Smooth muscle cell (in vitro differentiated cells): Measurements from ENCODE around the gene FGFR3. TPM values are rescaled to one million over a fixed set of nuclear protein-coding genes. Genes with fewer than 3 reads are reported as not detected.

ENCODE experiments used
- DNase-seq: peaks from one replicate; lab custom pipeline; 2025; ENCODE audit not compliant: unreplicated experiment; lab: John Stamatoyannopoulos, UW
- H2AFZ ChIP-seq: fragments of 200-600 bp; sonication (generic); 2 replicates; pipeline ENCODE4 v1.6.0; 2016; ENCODE audit warnings: antibody characterized with exemption, low read depth, mild to moderate bottlenecking
- H3F3A ChIP-seq: fragments of 200-600 bp; sonication (generic); 2 replicates; pipeline ENCODE4 v1.6.0; 2017; ENCODE audit warnings: antibody characterized with exemption, low read depth
- H3K27ac ChIP-seq: fragments of 200-600 bp; sonication (generic); 2 replicates; pipeline ENCODE4 v1.5.1; 2016; ENCODE audit warnings: low read depth, mild to moderate bottlenecking
- H3K27me3 ChIP-seq: fragments of 200-600 bp; sonication (generic); 2 replicates; pipeline ENCODE4 v1.6.1; 2016; ENCODE audit warnings: low read depth, mild to moderate bottlenecking
- H3K36me3 ChIP-seq: fragments of 200-600 bp; sonication (generic); 2 replicates; pipeline ENCODE4 v1.5.1; 2016; ENCODE audit warnings: low read depth
- H3K4me1 ChIP-seq: fragments of 200-600 bp; sonication (generic); 2 replicates; pipeline ENCODE4 v1.5.1; 2016; ENCODE audit warnings: low read depth
- H3K4me2 ChIP-seq: fragments of 200-600 bp; sonication (generic); 2 replicates; pipeline ENCODE4 v1.6.0; 2016; ENCODE audit warnings: mild to moderate bottlenecking
- H3K4me3 ChIP-seq: fragments of 200-600 bp; sonication (generic); 2 replicates; pipeline ENCODE4 v1.5.1; 2016; ENCODE audit warnings: mild to moderate bottlenecking
- H3K79me2 ChIP-seq: fragments of 200-600 bp; sonication (generic); 2 replicates; pipeline ENCODE4 v1.6.0; 2016; ENCODE audit warnings: low read depth, mild to moderate bottlenecking
- H3K9ac ChIP-seq: fragments of 200-600 bp; sonication (generic); 2 replicates; pipeline ENCODE4 v1.6.0; 2016; ENCODE audit warnings: low read depth
- H3K9me3 ChIP-seq: fragments of 200-600 bp; sonication (generic); replicated peaks from 2 replicates; pipeline ENCODE4 v1.5.1; 2016; ENCODE audit warnings: low read depth
- H4K20me1 ChIP-seq: fragments of 200-600 bp; sonication (generic); 2 replicates; pipeline ENCODE4 v1.6.0; 2016; ENCODE audit warnings: low read depth
- WGBS: methylation state at CpG from one replicate; pipeline ENCODE4 v1.1.7; 2016; ENCODE audit warnings: low lambda C conversion rate; 5-methylcytosine and 5-hydroxymethylcytosine counted together
- polyA plus RNA-seq: library from polyadenylated mRNA; unstranded; fragments of >200 nt; fragmentation: Nextera tagmentation; extraction: Ambion mirVana; gene quantifications from 2 replicates; pipeline ENCODE4 v1.2.1, GENCODE V29; 2016
- total RNA-seq: library from RNA; depleted of rRNA; stranded (reverse); fragments of >200 nt; gene quantifications from 2 replicates; pipeline ENCODE4 v1.2.3, GENCODE V29; 2014
- TF ChIP-seq, protein P1 (sequence below): fragments of 200-600 bp; sonication (generic); IDR thresholded peaks from 2 replicates; pipeline ENCODE4 v1.5.1; 2017; ENCODE audit warnings: borderline replicate concordance, mild to moderate bottlenecking, antibody characterized with exemption; ENCODE audit not compliant: insufficient read depth, poor library complexity, severe bottlenecking

The FGFR3 gene
- total and polyA plus RNA-seq, 2 experiments from 2014 or later = 6.6 to 13.6 TPM

DNA sequence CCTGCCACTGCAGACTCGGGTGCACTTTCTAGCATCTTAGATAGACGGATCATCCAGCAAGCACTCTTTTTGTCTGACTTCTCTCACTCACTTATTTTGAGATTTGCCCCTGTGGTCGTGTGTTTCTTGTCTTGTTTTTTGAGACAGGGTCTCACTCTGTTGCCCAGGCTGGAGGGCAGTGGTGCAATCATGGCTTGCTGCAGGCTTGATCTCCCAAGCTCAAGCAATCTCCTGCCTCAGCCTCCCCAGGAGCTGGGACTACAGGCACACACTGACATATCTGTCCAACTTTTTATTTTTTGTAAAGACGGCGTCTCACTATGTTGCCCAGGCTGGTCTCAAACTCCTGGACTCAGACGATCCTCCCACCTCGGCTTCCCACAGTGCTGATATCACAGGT lies 26.7 kb downstream of the FGFR3 start:
- Histone ChIP-seq H2AFZ (no peak overlapping the region), H3K4me3 (no peak overlapping the region), H3K9me3 (no peaks in the 10 kb centered on the region), H3K4me2 (no peak overlapping the region), H4K20me1 (no peaks in the 10 kb centered on the region), H3K36me3 (peaks cover 8% of the 10 kb centered on the region), H3K27me3 (no peaks in the 10 kb centered on the region), H3K4me1 (no peaks in the 10 kb centered on the region), H3K79me2 (no peaks in the 10 kb centered on the region), H3K9ac (no peak overlapping the region), H3F3A (no peaks in the 10 kb centered on the region), H3K27ac (no peak overlapping the region)
- DNase-seq = no peak
- TF ChIP-seq, protein P1, sequence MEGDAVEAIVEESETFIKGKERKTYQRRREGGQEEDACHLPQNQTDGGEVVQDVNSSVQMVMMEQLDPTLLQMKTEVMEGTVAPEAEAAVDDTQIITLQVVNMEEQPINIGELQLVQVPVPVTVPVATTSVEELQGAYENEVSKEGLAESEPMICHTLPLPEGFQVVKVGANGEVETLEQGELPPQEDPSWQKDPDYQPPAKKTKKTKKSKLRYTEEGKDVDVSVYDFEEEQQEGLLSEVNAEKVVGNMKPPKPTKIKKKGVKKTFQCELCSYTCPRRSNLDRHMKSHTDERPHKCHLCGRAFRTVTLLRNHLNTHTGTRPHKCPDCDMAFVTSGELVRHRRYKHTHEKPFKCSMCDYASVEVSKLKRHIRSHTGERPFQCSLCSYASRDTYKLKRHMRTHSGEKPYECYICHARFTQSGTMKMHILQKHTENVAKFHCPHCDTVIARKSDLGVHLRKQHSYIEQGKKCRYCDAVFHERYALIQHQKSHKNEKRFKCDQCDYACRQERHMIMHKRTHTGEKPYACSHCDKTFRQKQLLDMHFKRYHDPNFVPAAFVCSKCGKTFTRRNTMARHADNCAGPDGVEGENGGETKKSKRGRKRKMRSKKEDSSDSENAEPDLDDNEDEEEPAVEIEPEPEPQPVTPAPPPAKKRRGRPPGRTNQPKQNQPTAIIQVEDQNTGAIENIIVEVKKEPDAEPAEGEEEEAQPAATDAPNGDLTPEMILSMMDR = no peak
- WGBS = 98% methylated on average over 7 of the region's 7 CpGs

DNA sequence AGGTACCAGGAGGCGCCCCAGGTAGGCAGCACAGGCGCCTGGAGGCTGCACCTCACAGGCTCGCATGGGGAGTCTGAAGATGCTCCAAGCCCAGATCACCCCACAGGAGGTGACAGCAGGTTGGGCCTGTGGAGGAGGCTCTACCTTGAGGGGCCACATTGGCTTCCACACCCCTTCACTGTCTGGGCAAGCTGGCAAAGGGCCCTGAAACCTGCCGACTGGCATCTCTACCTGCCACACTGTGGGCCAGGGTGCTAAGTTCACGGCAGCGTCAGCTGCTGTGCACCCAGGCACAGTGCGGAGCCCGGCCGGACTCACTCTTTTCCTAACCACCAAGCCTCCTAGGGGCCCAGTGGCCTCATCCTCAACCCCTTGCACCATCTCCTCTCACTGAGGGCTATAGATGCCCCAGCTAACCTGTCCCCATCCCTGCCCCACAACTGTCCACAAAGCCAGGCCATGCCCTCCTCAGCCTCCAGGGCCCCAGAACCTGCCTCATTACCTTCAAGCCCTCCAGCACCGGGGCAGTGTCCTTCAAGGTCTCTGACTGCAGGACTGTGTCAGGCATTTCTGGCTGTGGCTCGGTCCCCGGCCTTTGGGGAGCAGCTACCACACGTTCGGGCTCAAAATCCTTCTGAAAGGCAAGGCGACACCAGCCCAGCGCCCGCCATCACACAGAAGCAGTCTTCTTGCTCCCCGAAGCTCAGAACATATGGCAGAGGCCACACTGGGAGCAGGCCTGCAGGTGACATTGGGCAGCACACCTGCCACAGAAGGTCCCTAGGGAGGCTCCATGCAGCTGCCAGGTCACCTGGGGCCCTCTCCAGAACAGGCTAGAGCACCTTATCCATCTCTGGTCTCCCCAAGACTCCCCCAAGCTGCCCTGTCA lies 28.8 kb downstream of the FGFR3 start:
- no peak overlapping the region for H3K9ac ChIP-seq
- H3K27me3 ChIP-seq = no peaks in the 10 kb centered on the region
- H3K79me2 ChIP-seq = no peaks in the 10 kb centered on the region
- WGBS = 98% methylated on average over 18 of the region's 18 CpGs
- no peak overlapping the region for H3K4me3 ChIP-seq
- no peaks in the 10 kb centered on the region for H3K9me3 ChIP-seq
- no peak for DNase-seq
- H3K4me2 ChIP-seq = no peak overlapping the region
- TF ChIP-seq, protein P1 = no peak
- no peak overlapping the region for H2AFZ ChIP-seq
- no peak overlapping the region for H3K27ac ChIP-seq
- H3K4me1 ChIP-seq = no peaks in the 10 kb centered on the region
- no peaks in the 10 kb centered on the region for H4K20me1 ChIP-seq
- peaks cover 8% of the 10 kb centered on the region for H3K36me3 ChIP-seq
- H3F3A ChIP-seq = no peaks in the 10 kb centered on the region

DNA sequence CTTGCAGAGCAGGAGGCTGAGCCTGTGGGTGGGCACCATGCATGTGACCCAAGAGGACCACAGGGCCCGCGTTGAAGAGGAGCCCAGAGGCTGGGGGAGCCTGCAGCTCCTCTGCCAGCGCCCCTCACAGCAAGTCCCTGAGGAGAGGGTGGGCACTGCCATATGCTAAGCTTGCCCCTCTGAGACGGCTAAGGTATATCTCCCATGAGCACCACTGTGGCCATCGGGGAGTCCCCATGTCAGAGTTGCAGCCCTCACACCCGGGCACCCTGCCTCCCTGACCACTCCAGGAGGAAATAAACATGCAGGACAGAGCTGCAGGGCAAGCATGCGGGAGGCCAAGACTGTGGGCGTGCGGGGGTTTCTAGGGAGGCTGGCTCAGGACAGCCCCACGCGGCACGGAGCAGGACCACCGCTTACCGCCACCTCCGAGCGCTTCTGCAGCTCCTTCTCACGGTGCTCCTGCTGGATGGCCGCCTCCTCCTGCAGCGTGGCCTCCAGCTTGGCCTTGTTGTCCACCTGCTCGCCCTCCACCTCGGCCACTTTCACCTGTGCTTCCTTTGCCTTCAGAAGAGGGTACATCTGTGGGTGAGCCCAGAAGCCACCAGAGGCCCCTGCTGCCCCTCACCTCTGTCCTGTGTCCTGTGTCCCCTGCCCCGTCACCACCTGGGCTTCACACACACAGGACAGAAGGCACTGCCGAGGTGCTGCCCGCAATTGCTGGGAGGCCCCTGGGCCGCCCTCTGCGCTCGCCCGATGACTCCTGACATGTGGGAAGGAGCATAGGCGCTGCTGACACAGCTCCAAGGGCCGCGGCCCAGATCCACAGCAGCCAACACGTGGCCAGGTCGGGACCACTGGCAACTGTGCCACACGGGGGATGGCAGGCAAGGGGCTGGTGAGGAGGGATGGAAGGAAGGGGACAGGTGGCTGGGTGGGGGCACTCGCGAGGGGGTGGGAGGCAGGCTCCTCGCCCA lies 29.8 kb downstream of the FGFR3 start:
- TF ChIP-seq, protein P1 = no peak
- Histone ChIP-seq H3K79me2 (no peaks in the 10 kb centered on the region), H2AFZ (no peak overlapping the region), H3K4me1 (no peaks in the 10 kb centered on the region), H4K20me1 (no peaks in the 10 kb centered on the region), H3K4me2 (no peak overlapping the region), H3F3A (no peaks in the 10 kb centered on the region), H3K9me3 (no peaks in the 10 kb centered on the region), H3K27ac (no peak overlapping the region), H3K9ac (no peak overlapping the region), H3K27me3 (no peaks in the 10 kb centered on the region), H3K36me3 (peaks cover 6% of the 10 kb centered on the region), H3K4me3 (no peak overlapping the region)
- DNase-seq = no peak
- 96% methylated on average over 37 of the region's 37 CpGs for WGBS
